GM21786 (cell line): Measurements from ENCODE around the gene PPP1R12B.
"Not testable (repeated sequence)": the region's sequence is repeated elsewhere in the genome, so short reads cannot be mapped to it uniquely, and the experiment has no call there.

Experiments used
- ATAC-seq: cut with Tn5 transposase; IDR thresholded peaks from one replicate; pipeline ENCODE4 v1.9.1; 2021; ENCODE audit not compliant: unreplicated experiment

Gene PPP1R12B

DNA sequence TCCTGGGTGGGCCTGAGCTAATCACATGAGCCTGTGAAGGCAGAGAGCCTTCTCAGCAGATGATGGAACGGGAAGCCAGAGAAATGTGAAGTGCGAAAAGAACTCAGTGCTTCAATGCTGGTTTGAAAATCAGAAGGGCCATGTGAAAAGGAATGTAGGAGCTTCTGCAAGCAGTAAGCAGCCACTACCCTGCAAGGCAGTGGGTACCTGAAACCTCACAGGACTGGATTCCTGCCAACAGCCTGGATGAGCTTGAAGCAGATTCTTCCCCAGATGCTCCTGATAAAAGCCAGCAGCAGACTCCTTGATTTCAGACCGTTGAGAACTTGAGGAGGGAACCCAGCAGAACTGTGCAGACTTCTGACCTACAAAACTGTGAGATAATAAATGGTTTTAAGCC, 203.2 kb downstream of the PPP1R12B start:
- no peak for ATAC-seq

DNA sequence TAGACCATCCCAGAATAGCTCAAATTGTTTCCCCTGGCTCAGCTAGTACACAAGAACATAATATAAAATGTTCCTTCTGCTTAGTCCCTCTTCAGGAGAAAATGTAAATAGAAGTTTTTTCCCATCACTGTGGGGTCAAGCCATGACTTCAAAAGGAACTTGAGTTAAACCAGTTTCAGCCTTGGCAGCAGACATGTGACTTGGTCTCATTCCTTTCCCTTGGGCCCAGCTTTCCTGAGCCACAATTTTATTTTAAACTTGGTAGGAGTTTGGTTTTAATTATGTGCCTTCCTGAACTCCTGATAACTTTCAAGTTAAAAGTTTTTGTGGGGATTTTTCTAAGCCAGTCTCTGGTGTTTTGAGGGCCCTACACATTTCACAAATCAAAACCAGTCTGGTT, 204.1 kb downstream of the PPP1R12B start:
- not testable (repeated sequence) for ATAC-seq

DNA sequence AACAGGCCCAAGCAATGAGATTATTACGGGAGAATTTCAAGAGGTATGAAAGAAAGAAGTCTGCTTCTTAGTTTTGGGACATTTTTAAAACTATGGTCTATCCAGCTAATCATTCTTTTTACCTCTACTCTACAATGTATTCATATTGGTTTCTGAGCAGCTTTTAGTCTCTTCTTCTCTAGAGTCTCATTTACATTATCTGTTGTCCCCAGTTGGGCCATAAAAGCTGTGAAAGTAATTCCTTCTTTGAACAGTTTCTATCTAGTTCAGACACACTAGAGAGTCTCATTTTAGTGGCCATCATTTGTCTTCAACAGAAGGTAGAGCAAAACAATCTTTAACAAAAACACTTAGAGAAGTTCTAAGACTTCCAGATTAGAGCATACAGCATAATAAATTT, 204.6 kb downstream of the PPP1R12B start:
- ATAC-seq, result not testable (repeated sequence)

DNA sequence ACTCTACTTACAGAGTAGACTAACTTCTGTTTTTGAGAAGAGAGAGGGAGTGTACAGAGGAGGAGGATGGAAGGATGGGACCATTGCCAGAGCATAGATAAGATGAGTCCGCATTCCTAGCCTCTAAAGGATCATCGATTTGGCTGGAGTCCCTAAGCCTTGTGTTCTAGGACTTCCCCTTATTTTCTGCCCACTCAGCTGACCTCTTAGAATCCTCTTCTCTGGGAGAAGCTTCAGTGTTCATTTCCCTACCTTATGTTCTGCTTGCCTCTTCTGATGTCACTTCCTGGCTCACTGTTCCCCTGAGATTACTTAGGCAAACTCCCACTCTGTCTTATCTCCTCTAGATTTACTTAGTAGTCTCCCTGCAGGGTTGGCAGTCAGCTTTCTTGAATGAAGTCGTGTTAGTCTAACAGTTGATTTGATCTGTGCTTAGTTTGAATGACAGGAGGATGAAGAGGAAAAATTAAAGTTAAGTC, 205.1 kb downstream of the PPP1R12B start:
- peak; percentile 60 for ATAC-seq

DNA sequence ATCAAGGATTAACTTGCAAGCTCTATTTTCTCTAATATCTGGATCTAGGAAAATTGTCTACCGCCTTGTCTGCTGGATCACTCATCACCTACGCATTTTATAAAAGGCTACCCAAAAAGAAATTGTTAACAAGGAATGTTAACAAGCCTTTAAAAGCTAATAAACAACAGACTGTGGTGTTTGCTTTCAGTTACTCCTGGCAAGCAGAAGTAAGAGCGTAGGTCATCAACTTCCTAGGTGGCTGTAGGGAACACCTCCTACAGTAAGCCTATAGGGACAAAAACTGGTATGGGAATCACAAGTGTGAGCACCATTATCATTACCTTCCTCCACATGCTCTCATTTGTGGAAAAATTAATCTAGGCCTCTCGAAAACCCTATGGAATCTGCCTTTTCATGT, 206.1 kb downstream of the PPP1R12B start:
- not testable (repeated sequence) for ATAC-seq

DNA sequence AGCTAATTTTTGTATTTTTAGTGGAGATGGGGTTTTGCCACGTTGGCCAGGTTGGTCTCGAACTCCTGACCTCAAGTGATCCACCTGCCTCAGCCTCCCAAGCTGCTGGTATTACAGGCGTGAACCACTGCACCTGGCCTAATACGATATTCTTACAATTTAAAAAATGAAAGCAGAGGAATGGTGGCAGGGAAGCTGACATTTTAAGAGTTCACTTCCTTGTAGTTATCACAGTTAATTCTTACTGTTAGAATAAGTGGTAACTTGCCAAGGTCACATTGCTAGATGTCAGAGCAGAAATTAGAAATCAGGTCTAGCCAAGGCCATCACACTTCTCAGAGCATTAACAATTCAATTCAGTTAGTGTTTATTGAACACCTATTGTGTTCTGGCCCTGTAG, 207.5 kb downstream of the PPP1R12B start:
- ATAC-seq, result not testable (repeated sequence)

DNA sequence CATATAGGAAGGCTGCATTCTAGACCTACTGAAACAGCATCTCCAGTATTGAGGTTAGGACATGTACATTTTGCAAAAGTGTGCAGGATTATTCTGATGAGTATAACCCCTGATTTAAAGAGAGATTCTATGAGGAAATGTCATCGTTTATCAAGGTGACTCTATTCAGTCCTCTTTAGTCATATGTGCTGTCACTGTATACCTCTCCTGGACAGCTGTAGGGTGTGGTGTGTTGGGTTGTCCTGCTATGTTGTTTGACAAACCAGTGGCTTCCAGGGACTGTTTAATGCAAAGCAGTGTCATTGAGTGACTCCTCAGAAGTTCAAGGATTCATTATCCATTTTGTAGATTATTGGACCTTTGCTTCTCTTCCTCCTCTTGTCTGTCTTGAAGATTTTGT, 209.2 kb downstream of the PPP1R12B start:
- ATAC-seq, result not testable (repeated sequence)

DNA sequence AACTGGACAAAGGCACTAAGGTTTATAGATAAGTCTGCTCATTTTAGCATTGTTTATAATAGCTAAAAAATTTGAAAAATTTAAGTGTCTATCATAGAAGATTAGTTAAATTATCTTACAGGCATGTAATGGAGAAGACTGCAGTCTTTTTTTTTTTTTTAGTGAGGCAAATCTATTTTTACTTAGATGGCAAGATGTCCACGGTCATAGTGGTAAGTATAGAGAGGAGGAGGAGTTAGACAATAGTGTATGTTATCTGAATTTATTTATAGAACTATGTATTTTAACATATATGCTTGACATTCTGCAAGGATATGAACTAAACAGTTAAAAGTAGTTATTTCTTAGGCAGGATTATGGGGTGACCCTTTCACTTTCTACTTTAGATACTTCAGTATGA, 212.7 kb downstream of the PPP1R12B start:
- ATAC-seq, result no peak

DNA sequence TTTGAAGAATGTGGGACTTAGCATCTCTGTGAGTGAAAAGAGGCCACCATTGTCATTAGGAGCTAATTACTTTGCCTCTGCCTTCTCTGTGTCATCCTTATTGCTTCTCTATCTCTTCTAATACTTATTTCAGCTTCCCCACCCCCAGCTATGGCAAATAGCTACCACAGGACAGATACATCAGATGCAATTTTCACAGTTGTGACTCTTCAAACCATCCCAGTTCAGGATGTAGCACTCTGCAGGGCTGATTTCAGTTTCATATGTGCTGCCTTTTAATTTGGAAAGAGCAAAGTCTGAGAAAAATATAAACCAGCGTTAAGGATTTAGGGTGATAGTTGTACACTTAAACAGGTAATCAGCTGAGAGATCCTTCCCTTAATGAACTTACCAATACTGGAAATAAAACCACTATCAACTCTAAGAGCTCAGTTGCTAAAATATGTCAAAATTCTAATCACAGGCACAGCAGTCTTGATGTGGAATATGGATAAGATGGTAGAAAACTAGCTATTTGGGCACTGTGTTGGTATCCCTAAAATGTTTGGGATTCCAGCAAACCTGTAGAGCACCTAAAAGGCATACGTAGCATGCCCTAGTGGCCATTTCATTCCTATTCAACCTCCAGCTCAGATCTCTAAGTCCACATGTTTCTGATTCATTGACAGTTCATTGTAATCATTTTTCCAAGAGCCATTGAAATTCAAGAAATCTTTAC, 213.4 kb downstream of the PPP1R12B start:
- no peak for ATAC-seq

DNA sequence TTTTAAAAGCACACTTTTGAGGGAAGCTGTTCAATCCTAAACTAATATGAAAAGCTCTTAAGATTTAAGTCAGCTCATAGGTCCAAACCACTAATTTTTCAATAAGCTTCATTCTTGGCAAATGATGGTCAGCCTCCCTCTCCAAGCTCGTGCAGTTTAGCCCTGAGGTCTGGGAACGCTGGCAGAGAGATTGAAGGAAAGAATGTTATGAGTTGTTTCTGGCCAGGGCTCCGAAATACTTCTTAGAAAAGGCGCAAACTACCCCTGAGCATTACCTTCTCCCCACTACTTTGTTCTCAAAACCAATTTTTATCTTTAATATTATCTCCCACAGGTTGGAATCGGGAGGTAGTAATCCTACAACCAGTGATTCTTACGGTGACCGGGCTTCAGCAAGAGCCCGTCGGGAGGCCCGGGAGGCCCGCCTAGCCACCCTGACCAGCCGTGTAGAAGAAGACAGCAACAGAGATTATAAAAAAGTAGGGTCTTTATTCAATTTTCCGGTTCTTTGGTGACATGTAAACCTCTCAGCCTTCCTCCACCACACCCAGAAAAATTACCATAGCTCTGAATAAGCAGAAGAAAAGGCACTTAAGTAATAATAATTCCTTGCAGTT, 214.1 kb downstream of the PPP1R12B start:
- ATAC-seq, result no peak

DNA sequence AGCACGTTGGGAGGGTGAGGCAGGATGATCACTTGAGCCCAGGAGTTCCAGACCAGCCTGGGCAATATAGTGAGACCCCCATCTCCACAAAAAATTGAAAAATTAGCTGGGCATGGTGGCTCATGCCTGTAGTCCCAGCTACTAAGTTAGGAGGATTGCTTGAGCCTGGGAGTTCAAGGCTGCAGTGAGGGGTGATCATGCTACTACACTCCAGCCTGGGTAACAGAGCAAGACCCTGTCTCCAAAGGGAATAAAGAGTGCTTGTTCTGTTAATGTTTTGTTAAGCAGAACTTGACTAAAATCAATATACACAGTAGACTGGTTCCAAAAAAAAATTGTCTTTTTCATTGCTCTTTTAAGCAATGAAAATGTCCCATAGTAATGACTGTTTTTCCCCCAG, 215.3 kb downstream of the PPP1R12B start:
- no peak for ATAC-seq

DNA sequence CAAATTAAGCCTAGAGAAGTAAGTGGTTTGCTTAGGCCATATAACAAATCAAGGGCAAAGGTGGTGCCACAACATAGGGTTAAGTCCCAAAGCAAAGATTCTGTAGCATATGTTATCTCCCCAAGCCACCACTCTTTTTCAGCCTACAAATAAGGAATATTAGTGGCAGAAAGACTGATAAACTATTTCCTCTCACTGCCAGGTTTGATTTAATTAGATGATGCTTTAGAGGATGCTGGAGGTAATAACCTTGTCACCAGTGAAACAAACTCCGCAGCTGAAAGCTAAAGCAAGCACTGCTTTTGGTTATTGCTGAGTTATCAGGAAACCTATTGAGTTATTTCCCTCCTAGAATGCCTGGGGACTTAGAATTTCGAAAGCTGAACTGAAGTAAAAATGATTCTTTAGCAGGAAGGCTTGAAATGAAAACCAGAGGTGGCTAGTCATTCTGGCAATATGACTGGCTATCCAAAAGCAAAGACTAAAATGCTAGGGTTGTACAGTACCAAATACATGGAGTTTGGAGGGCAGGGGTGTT, 216.5 kb downstream of the PPP1R12B start:
- no peak for ATAC-seq

DNA sequence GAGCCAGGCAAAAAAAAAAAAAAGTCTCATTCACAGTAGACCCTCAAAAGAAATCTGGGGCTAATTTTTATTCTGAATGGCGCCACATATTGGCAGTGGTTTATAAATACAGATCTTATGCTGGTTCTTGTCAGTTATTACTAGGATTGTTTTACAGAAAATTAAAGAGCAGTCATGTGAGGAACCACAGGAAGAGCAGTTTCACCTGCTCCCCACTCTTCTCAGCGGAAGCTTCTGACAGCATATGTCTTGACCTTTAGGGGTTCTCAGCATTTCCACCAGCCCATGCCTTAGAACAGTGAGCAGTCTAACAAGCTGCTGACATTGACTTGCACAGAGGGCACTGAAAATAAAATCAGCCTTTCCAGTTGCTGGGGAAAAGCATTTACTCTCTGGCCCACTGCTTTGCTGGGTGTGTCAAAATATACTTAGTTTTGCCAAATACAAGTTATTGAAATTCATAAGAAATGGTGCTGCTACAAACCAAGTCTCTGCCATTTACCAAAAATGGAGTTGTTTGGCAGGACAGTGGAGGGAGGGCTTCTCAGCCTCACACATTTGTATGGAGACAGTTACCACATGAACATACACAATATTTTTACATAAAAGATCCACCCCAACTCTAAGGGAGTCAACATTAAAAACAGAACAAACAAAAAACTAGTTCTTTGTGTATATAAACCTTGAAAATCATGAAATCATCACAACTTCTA, 217.5 kb downstream of the PPP1R12B start:
- peak; percentile 90 for ATAC-seq

DNA sequence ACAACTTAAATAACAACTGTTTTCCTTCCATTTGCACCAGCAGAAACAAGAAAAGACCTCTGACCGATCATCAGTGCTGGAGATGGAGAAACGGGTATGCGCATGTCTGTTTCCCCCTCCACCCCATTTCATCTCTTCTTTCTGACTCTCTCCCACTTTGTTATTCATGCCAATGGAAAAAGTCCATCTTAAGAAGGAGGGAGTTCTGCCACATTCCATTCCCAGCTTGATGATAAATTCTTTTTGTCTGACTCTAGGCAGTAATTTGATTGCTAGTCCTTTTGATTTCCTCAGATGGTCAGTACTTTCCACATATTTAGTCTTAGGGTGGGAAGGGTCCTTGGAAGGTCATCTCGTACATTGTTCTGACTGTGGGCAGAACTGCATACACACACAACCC, 219.2 kb downstream of the PPP1R12B start:
- no peak for ATAC-seq

DNA sequence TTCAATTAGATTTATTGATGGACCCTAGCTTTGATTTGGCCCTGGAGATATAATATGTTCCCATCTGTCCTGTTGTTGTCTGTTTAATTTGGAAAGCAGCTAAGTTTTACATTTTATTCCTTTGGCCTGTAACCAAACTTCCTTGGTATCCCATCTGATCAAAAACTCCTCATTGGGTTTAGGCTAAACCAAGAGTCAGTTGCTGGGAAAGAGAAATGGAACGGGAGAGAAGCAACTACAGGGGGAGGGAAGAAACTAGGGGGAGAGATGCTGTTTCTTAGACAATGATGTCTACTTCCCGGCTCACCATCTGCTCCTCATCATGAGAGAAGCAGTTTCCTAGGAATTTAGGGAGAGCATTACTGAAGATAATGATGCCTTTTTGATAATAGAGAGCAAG, 219.9 kb downstream of the PPP1R12B start:
- no peak for ATAC-seq

DNA sequence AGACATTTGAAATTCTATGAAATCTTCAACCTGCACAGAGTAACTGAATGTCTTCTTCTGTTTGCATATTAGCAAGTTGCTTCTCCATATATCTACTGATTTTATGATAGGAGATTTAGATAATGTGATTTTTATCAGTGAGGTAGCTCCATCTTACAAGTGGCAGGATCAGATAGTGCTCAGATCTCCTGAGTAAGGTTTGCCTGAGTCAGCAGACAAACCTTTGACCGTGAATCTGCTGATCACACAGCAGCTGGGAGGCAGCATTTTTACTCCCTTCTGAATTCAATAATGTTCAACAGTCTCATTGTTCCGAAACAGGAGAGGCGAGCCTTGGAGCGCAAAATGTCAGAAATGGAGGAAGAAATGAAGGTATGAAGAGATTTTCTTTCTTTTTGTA, 220.3 kb downstream of the PPP1R12B start:
- ATAC-seq, result no peak

DNA sequence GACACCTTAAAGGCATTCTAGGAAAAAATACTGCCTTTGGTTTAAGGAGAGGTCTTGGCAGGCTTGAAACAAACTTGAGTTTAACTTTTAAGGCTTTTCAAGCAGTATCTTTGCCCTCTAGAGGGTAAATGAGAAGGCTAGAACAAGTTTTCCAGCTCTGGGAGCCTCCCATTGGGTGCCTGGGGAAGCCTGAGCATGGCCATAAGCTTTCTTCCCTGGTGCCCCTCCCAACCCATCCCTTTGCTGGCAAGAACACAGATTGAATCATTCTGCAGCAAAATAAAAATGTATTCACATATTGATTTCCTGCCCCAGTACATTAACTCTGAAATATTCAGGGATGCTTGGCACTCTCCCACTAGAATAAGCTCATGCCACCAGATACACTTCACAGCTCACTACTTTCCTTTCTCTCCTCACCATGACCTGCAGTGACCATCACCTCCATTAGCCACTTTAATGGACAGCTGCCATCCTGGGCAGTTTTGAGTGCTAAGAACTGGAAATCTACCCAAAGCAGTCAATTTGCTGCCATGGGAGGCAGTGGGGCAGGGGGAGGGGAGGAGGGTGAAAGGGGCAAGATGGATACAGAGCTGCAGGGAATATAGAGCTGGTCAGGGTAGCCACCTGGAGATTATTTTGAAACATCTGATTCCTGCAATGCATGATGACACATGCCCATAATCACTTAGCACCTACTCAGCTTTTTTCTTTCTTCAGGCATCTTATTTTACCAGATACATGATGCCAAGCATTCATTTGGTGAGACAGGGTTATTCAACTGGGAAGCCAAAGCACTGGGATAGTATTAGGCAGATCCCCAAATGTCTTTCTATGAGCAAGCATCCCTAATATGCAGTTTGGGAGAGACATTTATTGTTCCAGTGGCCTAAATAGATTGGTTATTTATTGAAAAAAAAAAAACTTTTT, 221.2 kb downstream of the PPP1R12B start:
- ATAC-seq, result no peak

DNA sequence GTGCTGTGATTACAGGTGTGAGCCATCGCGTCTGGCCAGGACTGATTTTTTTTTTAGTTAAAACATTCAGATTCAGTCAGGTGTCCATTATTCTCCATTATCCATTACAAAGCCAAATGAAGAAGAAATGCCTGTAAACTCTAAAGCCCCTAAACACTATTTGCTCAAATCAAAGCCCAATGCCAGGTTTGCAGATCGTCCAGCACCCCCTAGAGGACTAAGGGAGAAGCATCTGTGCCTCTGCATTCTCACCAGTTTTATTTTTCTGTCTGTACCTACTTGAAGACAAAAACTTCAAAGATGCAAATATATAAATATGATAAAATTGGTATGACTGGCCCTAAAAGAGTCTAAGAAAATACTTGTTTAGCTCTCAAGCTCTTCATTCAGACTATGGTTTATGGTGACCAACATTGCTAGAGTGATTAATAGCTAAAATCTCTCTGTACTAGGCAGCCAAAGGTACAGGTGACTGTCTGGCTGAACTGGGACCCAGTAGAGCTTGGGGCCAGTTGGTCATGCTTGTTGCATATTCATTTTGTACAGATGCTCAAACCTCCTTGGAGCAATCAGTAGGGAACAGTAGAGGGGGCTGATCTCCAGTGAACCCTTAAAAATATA, 223.3 kb downstream of the PPP1R12B start:
- no peak for ATAC-seq

DNA sequence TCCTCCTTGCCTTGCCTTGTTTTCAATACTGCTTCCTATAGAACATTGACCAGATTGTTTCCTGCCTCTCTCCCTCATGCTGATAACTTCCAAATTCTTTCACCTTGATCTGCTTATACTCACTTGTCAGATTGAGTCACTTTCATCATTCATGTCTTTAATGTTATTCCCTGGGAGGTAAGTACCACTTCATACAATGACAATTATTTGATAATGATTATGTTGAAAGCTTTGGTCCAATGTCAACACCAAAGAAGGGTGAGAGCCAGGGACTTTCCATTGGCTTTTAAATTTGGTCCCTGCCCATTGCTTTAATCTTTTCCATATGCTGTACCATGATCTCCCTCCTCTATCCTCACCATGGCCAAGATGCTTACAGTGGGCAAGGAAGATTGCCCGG, 224.4 kb downstream of the PPP1R12B start:
- ATAC-seq, result no peak

DNA sequence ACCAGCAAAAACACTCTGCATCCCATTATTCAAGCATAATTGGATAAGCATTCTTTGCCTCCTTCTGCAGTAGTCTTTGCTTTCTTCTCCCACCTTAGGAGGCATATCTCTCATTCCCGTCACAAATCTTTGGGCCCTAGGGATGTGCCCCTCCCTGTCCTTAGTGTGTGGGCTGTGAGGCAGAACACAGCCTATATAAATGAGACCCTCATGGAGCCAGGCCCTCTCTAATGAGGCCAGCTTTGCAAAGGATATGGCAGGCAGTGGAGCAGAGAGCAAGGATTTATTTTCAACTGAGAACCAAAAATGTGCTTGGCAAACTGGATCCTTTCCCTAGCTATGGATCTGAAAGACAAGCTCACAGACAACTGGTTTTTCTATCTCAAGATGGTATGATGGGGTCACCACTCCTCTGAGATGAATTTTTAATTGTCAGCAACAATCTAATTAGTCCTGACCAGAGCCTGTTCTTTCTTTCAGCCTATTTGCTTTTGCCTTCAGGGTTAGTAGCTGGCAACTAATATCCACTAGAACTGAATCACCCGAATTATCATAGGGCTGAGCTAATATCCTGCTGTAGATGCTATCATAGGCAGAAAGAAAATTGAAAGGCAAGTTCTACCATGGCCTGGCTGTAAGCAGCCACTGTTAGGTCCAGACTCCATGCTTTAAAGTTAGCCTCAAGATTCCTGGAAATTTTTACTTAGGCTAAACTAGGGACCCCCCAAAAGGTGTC, 227.6 kb downstream of the PPP1R12B start:
- ATAC-seq, result no peak
